H54 (cell line): ENCODE data around the gene ARNT2.

Source experiments
- DNase-seq: peaks from one replicate; pipeline ENCODE4 v3.0.0; 2011; ENCODE audit warnings: low spot score, mixed read lengths; ENCODE audit not compliant: insufficient read length
- FAIRE-seq: peaks from 3 replicates; lab custom pipeline; 2011; peaks lifted over from hg19 to GRCh38; lab: Jason Lieb, UNC
- POLR2A ChIP-seq: IDR thresholded peaks from 2 replicates; pipeline ENCODE4 v1.6.1; 2011; ENCODE audit warnings: low read depth, mild to moderate bottlenecking, low read length

The ARNT2 gene

DNA sequence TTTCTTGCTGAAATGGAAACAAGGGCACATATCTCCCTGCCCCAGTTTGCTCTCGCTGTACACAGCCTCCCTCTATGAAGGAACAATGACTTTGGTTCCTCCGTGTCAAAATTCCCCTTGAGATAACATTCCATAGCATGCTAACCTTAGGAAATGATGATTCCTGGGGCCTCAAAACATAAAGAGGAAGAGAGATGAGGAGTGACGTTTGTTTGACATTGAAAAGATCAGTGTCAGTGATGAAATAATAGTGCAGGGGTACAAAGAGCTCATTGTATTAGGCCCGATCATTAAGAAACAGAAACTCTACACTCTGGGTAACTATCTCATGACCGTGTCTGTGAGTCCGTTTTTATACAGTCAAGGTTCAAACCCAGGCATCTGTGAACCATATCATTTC is 55.2 kb downstream of the ARNT2 start:
- DNase-seq (no peak), FAIRE-seq (no peak)
- no peak for TF ChIP-seq POLR2A

DNA sequence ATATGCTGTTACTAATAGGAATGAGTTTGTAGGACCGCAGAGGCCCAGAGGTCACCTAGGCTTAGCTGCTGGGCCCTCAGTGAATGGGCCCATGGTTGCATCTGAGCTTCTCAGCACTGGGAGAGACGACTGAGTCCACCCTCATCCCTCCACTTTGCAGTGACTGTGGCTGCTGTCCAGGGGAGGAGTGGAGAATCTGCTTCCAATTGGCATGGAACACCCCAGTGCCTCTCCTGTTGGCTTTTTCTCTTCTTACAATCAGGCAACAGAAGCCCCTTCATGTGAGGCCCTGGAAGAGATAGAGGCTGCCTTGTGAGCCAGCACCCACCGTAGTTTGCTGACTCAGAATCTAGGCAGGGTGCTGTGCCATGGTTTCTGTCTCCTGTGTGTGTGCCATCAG is 55.6 kb downstream of the ARNT2 start:
- no peak for DNase-seq
- TF ChIP-seq POLR2A, result no peak
- no peak for FAIRE-seq

DNA sequence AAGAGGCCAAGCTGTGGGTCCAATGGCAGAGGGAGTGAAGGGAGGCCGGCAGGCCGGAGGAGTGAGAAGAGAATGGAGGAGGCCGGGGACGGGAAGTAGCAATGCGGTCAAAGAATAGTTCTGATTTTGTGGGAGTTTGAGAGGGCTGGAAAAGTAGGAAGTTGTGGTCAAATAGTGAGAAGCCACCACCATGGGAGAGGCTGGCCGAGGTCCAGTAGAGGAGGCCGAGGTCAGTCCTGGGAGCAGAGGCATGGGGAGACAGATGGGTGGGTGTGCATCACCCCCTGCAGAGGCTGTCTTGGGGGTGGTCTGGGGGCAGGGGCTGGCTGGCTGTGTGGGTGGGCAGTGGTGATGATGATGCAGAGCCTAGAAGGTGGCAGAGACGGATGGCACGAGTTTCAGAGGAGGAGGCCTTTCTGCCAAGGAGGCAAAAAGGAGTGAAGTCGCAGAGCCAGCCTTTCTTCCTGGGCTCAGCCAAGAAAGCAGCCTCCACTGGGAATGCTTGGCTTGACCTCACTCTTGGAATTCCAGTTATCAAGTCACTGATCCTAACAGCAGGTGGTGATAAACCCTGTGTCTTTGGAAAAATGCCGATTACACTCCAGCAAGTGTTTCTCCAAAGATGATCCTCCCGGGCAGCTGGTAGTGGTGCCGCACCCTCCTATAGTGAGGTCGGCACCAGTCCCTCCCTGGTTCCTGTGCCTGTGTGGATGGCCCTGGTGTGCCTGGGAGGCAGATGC is 57.3 kb downstream of the ARNT2 start:
- TF ChIP-seq POLR2A, result no peak
- DNase-seq (no peak), FAIRE-seq (no peak)

DNA sequence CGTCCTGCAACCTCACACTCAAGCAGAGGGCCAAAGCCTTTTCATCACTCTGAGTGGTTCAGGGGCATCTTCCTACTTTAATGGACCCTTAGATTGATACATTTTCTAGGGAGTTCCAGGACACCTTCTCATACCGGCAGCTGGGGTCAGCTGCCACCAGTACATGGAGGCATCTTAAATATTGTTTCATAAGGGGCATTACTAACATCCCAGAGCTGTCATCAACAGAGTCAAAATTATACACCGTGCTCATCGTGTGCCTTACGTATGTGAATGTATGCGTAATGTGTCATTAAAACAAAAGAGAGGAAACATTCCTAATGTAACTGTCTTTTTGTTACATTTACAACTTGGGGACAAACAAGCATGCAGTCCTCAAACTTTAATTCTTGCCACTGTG is 57.9 kb downstream of the ARNT2 start:
- TF ChIP-seq POLR2A, result no peak
- no peak for FAIRE-seq
- DNase-seq, result no peak

DNA sequence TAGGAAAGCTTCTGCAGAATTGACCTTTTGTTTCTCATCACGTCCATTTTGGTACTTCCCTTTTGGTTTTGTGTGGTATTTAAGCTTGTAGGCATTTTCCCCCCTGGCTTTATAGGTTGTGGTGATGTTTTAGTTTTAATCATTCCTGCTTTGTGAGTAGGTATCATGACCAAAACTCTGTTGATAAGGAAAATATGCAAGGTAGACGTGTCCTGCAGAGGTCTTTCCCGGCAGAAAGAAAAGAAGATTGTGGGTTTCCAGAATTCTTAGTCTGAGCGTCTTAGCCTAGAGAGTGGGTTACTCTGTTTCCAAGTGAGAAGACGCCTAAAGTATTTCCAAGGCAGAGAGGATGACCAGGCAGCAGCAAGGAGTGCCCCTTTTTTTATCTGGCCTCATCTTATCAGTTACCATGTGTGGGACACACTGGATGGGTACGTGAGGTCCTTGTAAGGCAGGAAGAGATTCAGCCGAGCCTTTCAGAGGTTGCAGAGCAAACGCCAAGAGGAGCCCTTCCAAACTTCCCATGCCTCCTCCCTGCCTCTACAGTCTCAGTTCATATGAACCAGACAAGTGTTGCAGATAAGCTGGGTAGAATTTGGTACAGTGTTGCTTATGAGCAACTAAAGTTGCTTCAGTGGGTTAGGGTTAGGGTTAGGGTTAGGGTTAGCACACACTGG is 58.8 kb downstream of the ARNT2 start:
- TF ChIP-seq POLR2A, result no peak
- DNase-seq, result no peak
- no peak for FAIRE-seq

DNA sequence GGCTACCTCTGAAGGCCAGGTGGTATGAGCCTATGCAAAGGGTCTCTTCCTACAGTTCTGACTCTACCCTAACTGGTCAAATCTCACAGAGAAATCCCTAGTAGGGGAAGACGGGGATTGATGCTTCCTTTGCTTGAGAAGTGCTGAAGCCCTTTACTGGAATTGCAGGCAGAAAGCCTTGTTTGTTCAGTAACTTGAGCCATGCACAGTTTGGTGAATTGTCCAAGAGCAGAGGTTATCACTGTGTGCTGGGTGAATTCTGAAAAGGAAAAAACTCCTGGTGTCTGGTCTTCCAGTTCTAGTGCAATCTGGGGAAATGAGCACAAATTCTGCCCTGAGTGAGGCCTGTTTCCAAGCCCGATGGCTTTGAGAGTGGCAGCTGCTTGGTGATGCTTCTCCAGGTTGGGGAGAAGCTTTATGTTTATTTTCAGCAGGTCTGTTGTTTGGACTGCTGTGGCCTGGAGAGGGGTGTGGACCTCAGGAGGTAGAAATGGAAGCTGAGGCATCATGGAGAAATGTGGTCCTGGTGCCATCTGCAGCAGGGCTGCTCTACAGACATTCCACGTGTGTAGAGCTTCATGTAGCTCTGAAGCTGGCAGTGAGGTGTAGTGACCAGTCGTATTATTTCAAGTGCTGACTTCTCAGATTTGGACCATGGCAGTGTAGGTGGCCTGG is 60.9 kb downstream of the ARNT2 start:
- no peak for DNase-seq
- no peak for FAIRE-seq
- no peak for TF ChIP-seq POLR2A

DNA sequence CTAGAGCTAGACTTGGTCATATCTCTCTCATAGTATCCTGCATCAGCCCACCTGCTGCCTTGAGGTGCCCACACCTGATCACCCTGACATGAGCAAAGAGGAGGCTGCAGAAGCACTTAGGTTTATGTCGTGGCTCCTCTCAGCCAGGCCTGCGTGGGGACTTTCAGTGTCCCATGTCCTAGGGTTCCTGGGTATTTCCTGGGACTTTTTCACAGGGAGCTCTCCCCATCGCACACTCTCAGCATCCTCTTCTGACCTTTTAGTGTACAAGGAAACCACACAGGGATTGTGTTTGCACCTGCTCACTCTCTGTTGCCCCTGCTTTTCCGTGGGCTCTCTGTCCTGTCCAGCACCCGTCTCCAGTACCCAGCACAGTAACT is 61.4 kb downstream of the ARNT2 start:
- TF ChIP-seq POLR2A, result no peak
- FAIRE-seq (no peak), DNase-seq (no peak)

DNA sequence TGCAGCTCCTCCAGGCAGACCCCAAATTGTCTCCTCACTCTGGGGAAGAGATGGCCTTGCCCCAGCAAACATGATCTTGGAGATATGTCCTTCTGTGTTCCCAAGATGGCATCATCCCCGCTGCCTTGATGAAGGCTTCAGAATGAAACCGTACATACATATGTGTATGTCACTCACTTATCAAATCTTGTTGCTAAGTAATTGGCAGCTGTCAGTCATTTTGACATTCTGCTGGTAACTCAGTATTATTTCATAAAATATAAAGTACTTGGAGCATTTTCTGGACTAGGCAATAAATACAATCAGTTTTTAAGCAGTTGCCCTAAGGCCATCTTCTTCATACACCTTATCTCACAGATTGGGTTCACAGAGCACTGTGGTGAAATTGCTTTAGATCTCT is 62.4 kb downstream of the ARNT2 start:
- TF ChIP-seq POLR2A, result no peak
- no peak for FAIRE-seq
- DNase-seq, result no peak

DNA sequence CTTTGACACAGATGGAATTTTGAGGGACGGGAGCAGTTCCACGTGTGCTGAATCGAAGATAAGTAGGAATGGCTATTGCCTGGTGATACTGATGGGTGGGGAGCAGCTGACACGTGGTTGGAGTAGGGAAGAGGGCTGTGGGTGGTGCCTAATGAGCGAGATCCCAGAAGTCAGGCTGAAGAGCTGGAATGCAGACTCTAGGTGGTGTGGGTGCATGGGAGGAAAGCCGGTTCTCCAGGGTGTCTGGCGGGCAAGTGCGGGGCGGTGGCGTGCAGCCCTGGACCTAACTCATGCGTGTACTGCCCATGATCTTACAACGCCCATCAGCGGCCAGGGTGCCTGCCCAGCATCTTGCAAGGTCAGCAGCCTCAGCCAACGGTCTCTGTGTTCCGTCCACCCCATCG is 63.1 kb downstream of the ARNT2 start:
- FAIRE-seq, result no peak

DNA sequence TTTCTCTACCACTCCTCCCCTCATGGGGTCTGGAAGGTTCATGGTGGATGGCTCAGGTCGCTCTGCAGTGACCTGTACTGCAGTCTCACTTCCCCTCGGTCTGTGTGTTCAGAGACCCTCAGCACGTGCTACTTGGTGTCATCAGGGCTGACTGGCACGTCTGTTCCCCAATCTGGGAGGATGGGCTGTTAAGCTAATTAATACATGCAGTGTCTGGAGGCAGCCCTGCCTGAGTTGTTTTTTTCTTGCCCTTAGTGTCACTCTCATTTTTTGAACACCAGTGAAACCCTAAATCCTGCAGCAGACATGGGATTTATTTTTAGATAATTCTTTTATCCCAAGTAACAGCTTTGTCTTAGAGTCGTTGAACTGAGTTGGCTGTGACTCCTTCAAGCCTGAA is 64.6 kb downstream of the ARNT2 start:
- FAIRE-seq (no peak), DNase-seq (no peak)
- TF ChIP-seq POLR2A, result no peak

More for the DNA sequence above, 63.1 kb downstream of the ARNT2 start:
- DNase-seq, result no peak
- TF ChIP-seq POLR2A, result no peak

DNA sequence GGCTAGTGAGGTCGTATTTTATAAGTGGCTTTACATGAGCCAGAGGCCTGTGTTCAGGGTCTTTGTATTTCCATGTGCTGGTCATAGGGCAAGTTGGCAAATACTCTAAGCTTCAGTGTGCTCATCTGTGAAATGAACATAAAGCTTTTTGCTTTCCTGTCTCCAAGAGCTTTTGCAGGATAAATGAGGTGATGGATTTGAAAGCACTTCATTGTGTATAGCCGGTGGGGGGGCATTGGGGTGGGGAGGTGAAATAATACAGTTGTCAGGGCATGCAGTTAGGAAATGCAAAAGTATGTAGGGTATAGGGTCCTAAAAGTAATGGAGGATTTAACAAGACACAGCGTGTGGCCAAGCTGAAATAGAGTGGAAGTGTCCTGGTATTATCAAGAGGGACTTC is 67.7 kb downstream of the ARNT2 start:
- no peak for TF ChIP-seq POLR2A
- DNase-seq, result no peak
- no peak for FAIRE-seq

DNA sequence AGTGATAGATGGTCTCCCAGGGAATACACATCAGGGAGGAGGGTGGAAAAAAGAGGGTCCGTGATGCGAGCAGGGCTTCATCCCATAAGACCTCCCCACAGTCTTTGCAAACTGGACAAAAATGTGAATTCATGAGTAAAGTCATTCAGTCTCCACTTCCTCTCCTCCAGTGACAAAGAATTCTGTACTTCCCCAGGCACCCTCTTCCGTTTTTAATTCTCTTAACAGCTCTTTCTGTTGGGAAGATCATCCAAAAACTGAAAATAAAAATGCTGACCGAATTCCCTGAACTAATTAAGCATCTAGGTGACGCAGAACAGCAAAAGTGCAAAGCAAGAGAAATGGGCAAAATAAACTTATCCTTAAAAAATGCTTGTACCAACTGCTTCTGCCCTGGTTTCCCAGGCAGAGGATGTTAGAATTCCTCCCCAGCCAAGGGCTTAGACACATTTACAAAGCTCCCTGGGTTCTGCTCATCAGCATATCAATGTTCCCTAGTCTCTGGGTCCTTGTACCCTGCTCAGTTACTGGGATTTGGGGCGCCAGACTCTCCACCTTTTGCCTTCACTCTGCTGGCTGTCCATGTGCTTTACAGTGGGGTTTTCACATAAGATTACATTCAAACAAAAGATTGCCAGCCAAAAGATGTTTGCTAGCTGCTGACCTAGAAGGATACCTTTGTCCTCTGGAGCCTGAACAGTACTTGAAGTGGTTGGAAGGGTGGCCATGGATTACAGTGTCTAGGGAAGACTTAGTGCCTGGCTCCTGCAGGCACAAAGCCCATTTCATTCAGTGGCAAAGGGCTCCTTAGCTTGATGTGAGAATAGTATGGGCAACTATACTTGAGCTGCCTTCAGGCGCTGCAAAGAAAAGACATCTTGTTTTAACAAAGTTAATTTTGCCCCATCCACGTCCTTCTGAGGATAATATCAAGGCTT is 69.4 kb downstream of the ARNT2 start:
- DNase-seq (no peak), FAIRE-seq (no peak)
- no peak for TF ChIP-seq POLR2A
